ENCODE data around the gene TMTC2.

TMTC2 gene

GRCh38 chr12:82757059-82757458, 70.4 kb downstream of the TMTC2 start:
- Histone ChIP-seq H4K20me1 (ENCODE audit: low read depth, low read length) (no peaks in the 10 kb centered on the region), H3K9ac (ENCODE audit: low read length) (no peak overlapping the region), H3K9me3 (ENCODE audit: insufficient read depth, low read length) (no peaks in the 10 kb centered on the region), H3K27ac (ENCODE audit: low read depth, low read length) (no peak overlapping the region), H3K4me3 (ENCODE audit: insufficient read depth, low read length, poor library complexity, severe bottlenecking) (no peak overlapping the region), H3K9me2 (replicated peaks; ENCODE audit: insufficient read depth, low read length) (no peaks in the 10 kb centered on the region), H3K27me3 (ENCODE audit: low read length) (no peaks in the 10 kb centered on the region), H3K4me2 (ENCODE audit: low read depth, low read length, poor library complexity, severe bottlenecking) (no peak overlapping the region), H3K79me2 (ENCODE audit: insufficient read depth, low read length) (no peaks in the 10 kb centered on the region), H3K36me3 (ENCODE audit: low read length) (no peaks in the 10 kb centered on the region), H2AFZ (ENCODE audit: low read depth, low read length, severe bottlenecking) (no peak overlapping the region), H3F3A (ENCODE audit: insufficient read depth) (no peaks in the 10 kb centered on the region)
- TF ChIP-seq EZH2phosphoT487 (conservative IDR thresholded peaks at IDR 0.05; ENCODE audit: low read length) (no peak), CTCF (IDR thresholded peaks at IDR 0.05; ENCODE audit: insufficient read depth, low read length, poor library complexity, severe bottlenecking) (no peak)

- H4K20me1 ChIP-seq (ENCODE audit: low read depth, low read length), result no peaks in the 10 kb centered on the region
- no peaks in the 10 kb centered on the region for H3K36me3 ChIP-seq (ENCODE audit: low read length)
- no peaks in the 10 kb centered on the region for H3K27me3 ChIP-seq (ENCODE audit: low read length)
- no peak overlapping the region for H3K4me2 ChIP-seq (ENCODE audit: low read depth, low read length, poor library complexity, severe bottlenecking)
- H3K9me2 ChIP-seq (replicated peaks; ENCODE audit: insufficient read depth, low read length), result no peaks in the 10 kb centered on the region
- no peak overlapping the region for H3K27ac ChIP-seq (ENCODE audit: low read depth, low read length)
- H2AFZ ChIP-seq (ENCODE audit: low read depth, low read length, severe bottlenecking), result no peak overlapping the region
- no peak overlapping the region for H3K4me3 ChIP-seq (ENCODE audit: insufficient read depth, low read length, poor library complexity, severe bottlenecking)
- no peaks in the 10 kb centered on the region for H3K9me3 ChIP-seq (ENCODE audit: insufficient read depth, low read length)
- H3K79me2 ChIP-seq (ENCODE audit: insufficient read depth, low read length), result no peaks in the 10 kb centered on the region
- H3K9ac ChIP-seq (ENCODE audit: low read length), result no peak overlapping the region
- H3F3A ChIP-seq (ENCODE audit: insufficient read depth), result no peaks in the 10 kb centered on the region
- TF ChIP-seq CTCF (IDR thresholded peaks at IDR 0.05; ENCODE audit: insufficient read depth, low read length, poor library complexity, severe bottlenecking), result no peak
- no peak for TF ChIP-seq EZH2phosphoT487 (conservative IDR thresholded peaks at IDR 0.05; ENCODE audit: low read length)
Observed at GRCh38 chr12:82757656-82758055, 71.0 kb downstream of the TMTC2 start.

- no peak overlapping the region for H3K4me2 ChIP-seq (ENCODE audit: low read depth, low read length, poor library complexity, severe bottlenecking)
- no peak overlapping the region for H3K4me3 ChIP-seq (ENCODE audit: insufficient read depth, low read length, poor library complexity, severe bottlenecking)
- no peaks in the 10 kb centered on the region for H3K79me2 ChIP-seq (ENCODE audit: insufficient read depth, low read length)
- H3K27me3 ChIP-seq (ENCODE audit: low read length), result no peaks in the 10 kb centered on the region
- TF ChIP-seq EZH2phosphoT487 (conservative IDR thresholded peaks at IDR 0.05; ENCODE audit: low read length) (no peak), CTCF (IDR thresholded peaks at IDR 0.05; ENCODE audit: insufficient read depth, low read length, poor library complexity, severe bottlenecking) (no peak)
- H4K20me1 ChIP-seq (ENCODE audit: low read depth, low read length), result no peaks in the 10 kb centered on the region
- H3K36me3 ChIP-seq (ENCODE audit: low read length), result no peaks in the 10 kb centered on the region
- no peaks in the 10 kb centered on the region for H3F3A ChIP-seq (ENCODE audit: insufficient read depth)
- H3K9me3 ChIP-seq (ENCODE audit: insufficient read depth, low read length), result no peaks in the 10 kb centered on the region
- H3K9me2 ChIP-seq (replicated peaks; ENCODE audit: insufficient read depth, low read length), result no peaks in the 10 kb centered on the region
- no peak overlapping the region for H3K9ac ChIP-seq (ENCODE audit: low read length)
- H3K27ac ChIP-seq (ENCODE audit: low read depth, low read length), result no peak overlapping the region
- no peak overlapping the region for H2AFZ ChIP-seq (ENCODE audit: low read depth, low read length, severe bottlenecking)
Observed at GRCh38 chr12:82758749-82759330, 72.1 kb downstream of the TMTC2 start.

All from SU-DHL-6 (cell line).